ENCODE measurements around the gene A4GNT.

Gene A4GNT

GRCh38 chr3:138081371-138082084, 50.7 kb downstream of the A4GNT start:
- DNase-seq (ENCODE audit: low read depth in 2 of 3, low spot score in 2 of 3), result no peak

GRCh38 chr3:138079901-138080300, 52.3 kb downstream of the A4GNT start:
- DNase-seq (ENCODE audit: low read depth in 2 of 3, low spot score in 2 of 3), result no peak

- no peak for DNase-seq (ENCODE audit: low read depth in 2 of 3, low spot score in 2 of 3)
Measured at GRCh38 chr3:138078901-138079344, 53.3 kb downstream of the A4GNT start.

GRCh38 chr3:138078096-138078495, 54.1 kb downstream of the A4GNT start:
- DNase-seq (ENCODE audit: low read depth in 2 of 3, low spot score in 2 of 3), result no peak
